Mucosa of stomach (tissue), 1 donor: ENCODE data around the gene IPP.
A peak's percentile ranks its signal among the peaks of the same experiment; 100 is the strongest.
"Not testable (repeated sequence)": the region's sequence is repeated elsewhere in the genome, so short reads cannot be mapped to it uniquely, and the experiment has no call there.

Source experiments
- H3K27me3 ChIP-seq: one replicate; pipeline ENCODE4 v1.7.0; 2013; ENCODE audit warnings: mild to moderate bottlenecking, low read length; ENCODE audit not compliant: control insufficient read depth, insufficient read depth
- H3K36me3 ChIP-seq: one replicate; pipeline ENCODE4 v1.7.0; 2013; ENCODE audit warnings: low read length; ENCODE audit not compliant: control insufficient read depth, insufficient read depth
- H3K4me1 ChIP-seq: one replicate; pipeline ENCODE4 v1.7.0; 2013; ENCODE audit warnings: mild to moderate bottlenecking, low read length; ENCODE audit not compliant: control insufficient read depth, insufficient read depth
- H3K4me3 ChIP-seq: one replicate; pipeline ENCODE4 v1.7.0; 2013; ENCODE audit warnings: low read length
- H3K9ac ChIP-seq: one replicate; pipeline ENCODE4 v1.7.0; 2013; ENCODE audit warnings: mild to moderate bottlenecking, low read length, moderate library complexity
- H3K9me3 ChIP-seq: one replicate; pipeline ENCODE4 v1.7.0; 2013; ENCODE audit warnings: mild to moderate bottlenecking, low read length, moderate library complexity; ENCODE audit not compliant: control insufficient read depth
- donor health status: Pancreatic carcinoma.

Gene IPP

GRCh38 chr1:45765999-45766792 lies 15.7 kb upstream of the IPP start:
- no peak overlapping the region for H3K4me3 ChIP-seq
- no peak overlapping the region for H3K9ac ChIP-seq
- no peaks in the 10 kb centered on the region for H3K27me3 ChIP-seq
- no peaks in the 10 kb centered on the region for H3K9me3 ChIP-seq
- no peaks in the 10 kb centered on the region for H3K36me3 ChIP-seq
- H3K4me1 ChIP-seq: no peaks in the 10 kb centered on the region

- Histone ChIP-seq H3K4me3 (no peak overlapping the region), H3K9me3 (no peaks in the 10 kb centered on the region), H3K36me3 (no peaks in the 10 kb centered on the region), H3K9ac (no peak overlapping the region), H3K27me3 (no peaks in the 10 kb centered on the region), H3K4me1 (no peaks in the 10 kb centered on the region)
These were observed 11.8 kb upstream of the IPP start for GRCh38 chr1:45762291-45762690.

GRCh38 chr1:45755697-45756096 lies 5.2 kb upstream of the IPP start:
- Histone ChIP-seq H3K27me3 (no peaks in the 10 kb centered on the region), H3K4me3 (no peak overlapping the region), H3K9ac (no peak overlapping the region), H3K36me3 (no peaks in the 10 kb centered on the region), H3K9me3 (no peaks in the 10 kb centered on the region), H3K4me1 (no peaks in the 10 kb centered on the region)

- H3K27me3 ChIP-seq: no peaks in the 10 kb centered on the region
- H3K4me3 ChIP-seq: no peak overlapping the region
- H3K9me3 ChIP-seq: no peaks in the 10 kb centered on the region
- H3K4me1 ChIP-seq: no peaks in the 10 kb centered on the region
- H3K9ac ChIP-seq: no peak overlapping the region
- H3K36me3 ChIP-seq: no peaks in the 10 kb centered on the region
These were observed 3.0 kb upstream of the IPP start for GRCh38 chr1:45753248-45754037.

GRCh38 chr1:45752441-45753052 lies 2.1 kb upstream of the IPP start:
- H3K4me1 ChIP-seq: no peaks in the 10 kb centered on the region

GRCh38 chr1:45752014-45752413 lies 1.6 kb upstream of the IPP start:
- H3K9ac ChIP-seq: no peak overlapping the region
- H3K9me3 ChIP-seq: no peaks in the 10 kb centered on the region
- H3K4me1 ChIP-seq: no peaks in the 10 kb centered on the region
- H3K27me3 ChIP-seq: no peaks in the 10 kb centered on the region
- H3K4me3 ChIP-seq: no peak overlapping the region
- H3K36me3 ChIP-seq: no peaks in the 10 kb centered on the region

More at GRCh38 chr1:45752441-45753052, 2.1 kb upstream of the IPP start:
- H3K4me3 ChIP-seq: no peak overlapping the region
- no peaks in the 10 kb centered on the region for H3K36me3 ChIP-seq
- H3K9ac ChIP-seq: no peak overlapping the region
- H3K9me3 ChIP-seq: no peaks in the 10 kb centered on the region
- no peaks in the 10 kb centered on the region for H3K27me3 ChIP-seq

GRCh38 chr1:45751039-45751838 lies 786 bp upstream of the IPP start:
- not testable (repeated sequence) for H3K36me3 ChIP-seq, H3K27me3 ChIP-seq, H3K4me1 ChIP-seq, H3K9me3 ChIP-seq
- peak overlapping the region; percentile 98 for H3K9ac ChIP-seq
- H3K4me3 ChIP-seq: peak overlapping the region; percentile 87

GRCh38 chr1:45746922-45747321 lies 3.5 kb downstream of the IPP start:
- Histone ChIP-seq H3K4me3 (no peak overlapping the region), H3K4me1 (no peaks in the 10 kb centered on the region), H3K9me3 (no peaks in the 10 kb centered on the region), H3K9ac (no peak overlapping the region), H3K27me3 (no peaks in the 10 kb centered on the region), H3K36me3 (no peaks in the 10 kb centered on the region)

GRCh38 chr1:45739641-45740156 lies 10.8 kb downstream of the IPP start:
- H3K27me3 ChIP-seq, H3K9ac ChIP-seq, H3K36me3 ChIP-seq, H3K9me3 ChIP-seq, H3K4me3 ChIP-seq, H3K4me1 ChIP-seq: not testable (repeated sequence)

GRCh38 chr1:45739137-45739536 lies 11.3 kb downstream of the IPP start:
- Histone ChIP-seq H3K4me3 (no peak overlapping the region), H3K36me3 (no peaks in the 10 kb centered on the region), H3K9me3 (no peaks in the 10 kb centered on the region), H3K27me3 (no peaks in the 10 kb centered on the region), H3K4me1 (no peaks in the 10 kb centered on the region), H3K9ac (no peak overlapping the region)

GRCh38 chr1:45730780-45731319 lies 19.6 kb downstream of the IPP start:
- Histone ChIP-seq H3K9me3 (no peaks in the 10 kb centered on the region), H3K4me3 (no peak overlapping the region), H3K9ac (no peak overlapping the region), H3K36me3 (no peaks in the 10 kb centered on the region), H3K4me1 (no peaks in the 10 kb centered on the region), H3K27me3 (no peaks in the 10 kb centered on the region)
